Measurements from ENCODE around the gene GOPC.

DNA sequence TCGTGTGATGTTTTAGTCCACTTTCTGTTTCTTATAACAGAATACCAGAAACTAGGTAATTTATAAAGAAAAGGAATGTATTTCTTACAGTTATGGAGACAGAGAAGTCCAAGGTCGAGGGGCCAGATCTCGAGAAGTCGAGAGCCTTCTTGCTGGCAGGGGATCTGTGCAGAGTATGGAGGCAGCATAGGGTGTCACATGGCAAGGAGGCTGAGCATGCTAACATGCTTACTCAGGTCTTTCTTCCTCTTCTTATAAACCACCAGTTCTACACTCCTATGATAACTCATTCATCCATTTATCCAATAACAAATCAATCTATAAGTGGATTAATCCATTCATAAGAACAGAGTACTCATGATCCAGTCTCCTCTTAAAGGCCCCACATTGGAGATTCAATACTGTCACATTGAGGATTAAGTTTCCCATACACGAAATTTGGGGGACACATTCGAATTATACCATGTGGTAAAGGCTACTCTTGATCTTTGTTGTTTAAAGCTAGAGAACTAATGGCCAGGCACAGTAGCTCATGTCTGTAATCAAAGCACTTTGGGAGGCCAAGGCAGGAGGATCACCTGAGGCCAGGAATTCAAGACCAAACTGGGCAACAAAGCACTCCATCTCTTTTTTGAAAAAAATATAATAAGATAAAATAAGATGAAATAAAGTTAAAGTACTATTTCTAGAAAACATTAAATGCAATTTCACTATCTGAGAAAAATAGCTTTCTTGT lies 2.1 kb downstream of the GOPC start:
- TF ChIP-seq POLR2A (IDR thresholded peaks at IDR 0.05) = no peak
- TF ChIP-seq, protein P1, sequence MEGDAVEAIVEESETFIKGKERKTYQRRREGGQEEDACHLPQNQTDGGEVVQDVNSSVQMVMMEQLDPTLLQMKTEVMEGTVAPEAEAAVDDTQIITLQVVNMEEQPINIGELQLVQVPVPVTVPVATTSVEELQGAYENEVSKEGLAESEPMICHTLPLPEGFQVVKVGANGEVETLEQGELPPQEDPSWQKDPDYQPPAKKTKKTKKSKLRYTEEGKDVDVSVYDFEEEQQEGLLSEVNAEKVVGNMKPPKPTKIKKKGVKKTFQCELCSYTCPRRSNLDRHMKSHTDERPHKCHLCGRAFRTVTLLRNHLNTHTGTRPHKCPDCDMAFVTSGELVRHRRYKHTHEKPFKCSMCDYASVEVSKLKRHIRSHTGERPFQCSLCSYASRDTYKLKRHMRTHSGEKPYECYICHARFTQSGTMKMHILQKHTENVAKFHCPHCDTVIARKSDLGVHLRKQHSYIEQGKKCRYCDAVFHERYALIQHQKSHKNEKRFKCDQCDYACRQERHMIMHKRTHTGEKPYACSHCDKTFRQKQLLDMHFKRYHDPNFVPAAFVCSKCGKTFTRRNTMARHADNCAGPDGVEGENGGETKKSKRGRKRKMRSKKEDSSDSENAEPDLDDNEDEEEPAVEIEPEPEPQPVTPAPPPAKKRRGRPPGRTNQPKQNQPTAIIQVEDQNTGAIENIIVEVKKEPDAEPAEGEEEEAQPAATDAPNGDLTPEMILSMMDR (IDR thresholded peaks at IDR 0.05) = no peak
